ENCODE data around the gene HOMER2. TPM values are rescaled to one million over a fixed set of nuclear protein-coding genes. Genes with fewer than 3 reads are reported as not detected.

The HOMER2 gene
- total RNA-seq, 2 donors from 2014 or later, result 1.8 to 4.9 TPM

DNA sequence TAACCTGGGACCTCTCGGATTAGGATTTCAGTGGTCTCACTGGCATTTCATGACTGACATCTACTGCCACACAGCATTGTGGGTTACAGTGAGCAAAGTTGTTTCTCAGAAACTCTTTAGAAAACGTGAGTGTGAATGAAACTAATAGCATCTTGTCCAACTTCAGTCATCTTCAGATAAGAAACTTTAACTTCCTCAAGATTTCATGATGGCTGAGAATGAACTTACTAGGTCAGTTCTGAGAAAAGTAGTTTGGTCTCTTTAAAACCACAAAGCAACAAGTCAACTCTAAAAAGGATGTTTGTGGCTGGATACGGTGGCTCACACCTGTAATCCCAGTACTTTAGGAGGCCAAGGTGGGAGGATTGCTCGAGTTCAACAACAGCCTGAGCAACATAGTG is 14.2 kb upstream of the HOMER2 start:
- Histone ChIP-seq H3K27me3 (replicated peaks; ENCODE audit: insufficient read depth) (no peaks in the 10 kb centered on the region), H3K4me1 (ENCODE audit: control insufficient read depth in 1 of 2, low read depth in 2 of 2) (peaks cover 0 to 8% of the 10 kb centered on the region in 2 donors), H3K4me3 (no peak overlapping the region), H3K9me3 (no peaks in the 10 kb centered on the region), H3K27ac (no peak overlapping the region), H3K36me3 (no peaks in the 10 kb centered on the region)
- TF ChIP-seq, protein P1, sequence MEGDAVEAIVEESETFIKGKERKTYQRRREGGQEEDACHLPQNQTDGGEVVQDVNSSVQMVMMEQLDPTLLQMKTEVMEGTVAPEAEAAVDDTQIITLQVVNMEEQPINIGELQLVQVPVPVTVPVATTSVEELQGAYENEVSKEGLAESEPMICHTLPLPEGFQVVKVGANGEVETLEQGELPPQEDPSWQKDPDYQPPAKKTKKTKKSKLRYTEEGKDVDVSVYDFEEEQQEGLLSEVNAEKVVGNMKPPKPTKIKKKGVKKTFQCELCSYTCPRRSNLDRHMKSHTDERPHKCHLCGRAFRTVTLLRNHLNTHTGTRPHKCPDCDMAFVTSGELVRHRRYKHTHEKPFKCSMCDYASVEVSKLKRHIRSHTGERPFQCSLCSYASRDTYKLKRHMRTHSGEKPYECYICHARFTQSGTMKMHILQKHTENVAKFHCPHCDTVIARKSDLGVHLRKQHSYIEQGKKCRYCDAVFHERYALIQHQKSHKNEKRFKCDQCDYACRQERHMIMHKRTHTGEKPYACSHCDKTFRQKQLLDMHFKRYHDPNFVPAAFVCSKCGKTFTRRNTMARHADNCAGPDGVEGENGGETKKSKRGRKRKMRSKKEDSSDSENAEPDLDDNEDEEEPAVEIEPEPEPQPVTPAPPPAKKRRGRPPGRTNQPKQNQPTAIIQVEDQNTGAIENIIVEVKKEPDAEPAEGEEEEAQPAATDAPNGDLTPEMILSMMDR (IDR thresholded peaks at IDR 0.05), result no peak
- no peak for DNase-seq (ENCODE audit: low spot score)
- no peak for ATAC-seq (ENCODE audit: insufficient number of reproducible peaks, low FRiP score, low read depth)

DNA sequence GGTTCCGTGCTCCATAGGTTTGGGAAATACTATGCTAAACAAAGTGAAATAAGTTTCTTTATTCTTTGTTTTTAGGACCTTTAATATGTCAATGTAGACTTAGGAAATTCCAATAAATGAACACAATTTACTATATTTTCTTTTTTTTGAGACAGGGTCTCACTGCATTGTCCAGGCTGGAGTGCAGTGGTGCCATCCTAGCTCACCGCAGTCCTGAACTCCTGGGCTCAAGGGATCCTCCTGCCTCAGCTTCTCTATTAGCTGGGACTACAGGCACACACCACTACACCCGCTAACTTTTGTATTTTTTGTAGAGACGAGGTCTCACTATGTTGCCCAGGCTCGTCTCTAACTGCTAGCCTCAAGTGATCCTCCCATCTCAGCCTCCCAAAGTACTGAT is 12.4 kb upstream of the HOMER2 start:
- H3K9me3 ChIP-seq, result no peaks in the 10 kb centered on the region
- H3K4me1 ChIP-seq (ENCODE audit: control insufficient read depth in 1 of 2, low read depth in 2 of 2), result no peaks in the 10 kb centered on the region
- TF ChIP-seq, protein P1 (IDR thresholded peaks at IDR 0.05), result no peak
- H3K27me3 ChIP-seq (replicated peaks; ENCODE audit: insufficient read depth), result no peaks in the 10 kb centered on the region
- ATAC-seq (ENCODE audit: insufficient number of reproducible peaks, low FRiP score, low read depth) (no peak), DNase-seq (ENCODE audit: low spot score) (no peak)
- H3K4me3 ChIP-seq, result no peak overlapping the region
- no peak overlapping the region for H3K27ac ChIP-seq
- no peaks in the 10 kb centered on the region for H3K36me3 ChIP-seq

DNA sequence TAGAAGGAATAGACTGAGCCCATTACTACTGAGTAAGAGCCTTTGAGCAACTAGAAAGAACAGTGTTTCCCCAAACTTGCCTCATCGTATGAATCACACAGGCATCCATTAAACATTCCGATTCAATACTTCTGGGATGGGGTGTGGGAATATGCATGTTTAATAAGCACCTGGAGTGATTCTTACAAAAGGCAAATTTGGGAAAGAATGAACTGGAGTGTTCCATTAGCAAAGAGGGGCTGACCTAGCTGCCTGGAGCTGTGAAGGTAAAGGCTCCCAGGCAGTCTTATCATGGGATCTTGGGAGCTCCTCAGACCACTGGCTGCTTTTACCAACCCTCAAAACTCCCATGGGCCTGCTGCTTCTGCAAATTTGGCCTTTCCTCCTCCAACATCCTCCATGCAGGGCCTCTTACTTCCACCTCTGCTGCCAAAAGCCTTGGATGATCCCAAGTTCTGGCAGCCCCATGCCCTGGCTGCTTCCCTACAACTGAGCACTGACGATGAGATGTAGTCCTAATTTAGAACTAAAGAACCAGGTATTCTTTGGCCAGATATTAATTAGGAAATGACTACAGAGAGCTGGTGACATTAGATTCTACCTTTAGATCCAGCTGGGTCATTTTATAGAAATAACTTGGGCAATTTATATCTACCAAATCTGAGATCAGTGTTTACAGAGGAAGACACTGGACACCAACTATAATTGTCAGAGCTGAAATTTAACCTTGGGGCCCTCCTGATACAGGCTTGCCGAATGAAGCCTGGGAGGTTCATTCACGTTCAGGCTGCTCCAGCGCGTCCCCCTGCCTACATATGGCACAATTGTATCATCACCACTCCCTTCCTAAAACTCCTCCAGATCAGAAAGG is 11.2 kb upstream of the HOMER2 start:
- ATAC-seq (ENCODE audit: insufficient number of reproducible peaks, low FRiP score, low read depth), result no peak
- DNase-seq (ENCODE audit: low spot score), result no peak
- H3K4me3 ChIP-seq, result no peak overlapping the region
- no peaks in the 10 kb centered on the region for H3K36me3 ChIP-seq
- H3K4me1 ChIP-seq (ENCODE audit: control insufficient read depth in 1 of 2, low read depth in 2 of 2), result no peaks in the 10 kb centered on the region
- H3K9me3 ChIP-seq, result no peaks in the 10 kb centered on the region
- H3K27ac ChIP-seq, result no peak overlapping the region
- TF ChIP-seq, protein P1 (IDR thresholded peaks at IDR 0.05), result no peak
- no peaks in the 10 kb centered on the region for H3K27me3 ChIP-seq (replicated peaks; ENCODE audit: insufficient read depth)

DNA sequence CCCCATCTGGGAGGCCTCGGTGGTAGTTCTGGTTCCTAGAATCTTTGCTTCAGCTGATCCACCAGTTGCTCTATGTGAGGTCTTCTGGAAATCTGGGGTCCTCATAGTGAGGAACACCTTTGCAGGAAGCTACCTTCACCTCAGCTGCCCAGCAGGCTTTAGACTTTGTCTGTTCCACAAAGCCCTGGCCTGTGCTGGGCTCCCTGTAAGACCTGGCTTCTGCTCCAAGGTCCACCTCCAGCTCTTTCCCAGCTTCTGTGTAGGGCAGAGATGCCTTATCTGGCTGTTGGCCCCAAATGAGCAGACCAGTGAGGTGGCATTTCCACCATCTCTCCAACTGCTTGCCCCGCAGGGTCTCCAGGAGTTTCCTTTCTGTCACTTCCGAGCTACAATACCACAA is 8.2 kb upstream of the HOMER2 start:
- Histone ChIP-seq H3K27ac (no peak overlapping the region), H3K4me3 (no peak overlapping the region), H3K36me3 (no peaks in the 10 kb centered on the region), H3K9me3 (no peaks in the 10 kb centered on the region), H3K4me1 (ENCODE audit: control insufficient read depth in 1 of 2, low read depth in 2 of 2) (no peaks in the 10 kb centered on the region), H3K27me3 (replicated peaks; ENCODE audit: insufficient read depth) (no peaks in the 10 kb centered on the region)
- DNase-seq (ENCODE audit: low spot score) (no peak), ATAC-seq (ENCODE audit: insufficient number of reproducible peaks, low FRiP score, low read depth) (no peak)
- TF ChIP-seq, protein P1 (IDR thresholded peaks at IDR 0.05), result no peak

DNA sequence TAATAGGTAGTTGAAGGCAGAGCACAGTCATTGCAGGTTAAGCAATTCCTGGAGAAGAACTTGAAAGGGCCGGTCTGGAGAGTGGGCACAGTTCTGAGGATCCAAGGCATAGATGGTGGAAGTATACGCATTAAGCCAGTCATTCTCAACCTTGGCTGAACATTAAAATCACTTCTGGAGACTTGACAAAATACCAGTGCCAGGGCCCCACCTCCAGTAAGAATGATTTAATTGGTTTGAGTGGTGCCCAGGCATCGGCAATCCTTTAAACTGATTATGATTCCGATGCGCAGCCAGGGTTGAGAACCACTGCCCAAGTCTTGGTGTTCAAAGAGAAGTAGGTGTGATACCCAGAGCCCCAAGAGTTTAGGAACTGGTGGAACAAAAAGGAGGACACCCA is 6.9 kb upstream of the HOMER2 start:
- no peak for ATAC-seq (ENCODE audit: insufficient number of reproducible peaks, low FRiP score, low read depth)
- TF ChIP-seq, protein P1 (IDR thresholded peaks at IDR 0.05), result no peak

More for the DNA sequence above, 6.9 kb upstream of the HOMER2 start:
- Histone ChIP-seq H3K36me3 (no peaks in the 10 kb centered on the region), H3K9me3 (no peaks in the 10 kb centered on the region), H3K27me3 (replicated peaks; ENCODE audit: insufficient read depth) (no peaks in the 10 kb centered on the region), H3K27ac (no peak overlapping the region), H3K4me1 (ENCODE audit: control insufficient read depth in 1 of 2, low read depth in 2 of 2) (no peaks in the 10 kb centered on the region), H3K4me3 (no peak overlapping the region)
- no peak for DNase-seq (ENCODE audit: low spot score)
